Lower leg skin (tissue), 4 donors: ENCODE measurements around the gene CPEB4. TPM values are rescaled to one million over a fixed set of nuclear protein-coding genes. Genes with fewer than 3 reads are reported as not detected.
A peak's percentile ranks its signal among the peaks of the same experiment; 100 is the strongest.

Experiments
- DNase-seq, 2 donors: peaks; one replicate each; pipeline ENCODE4 v3.0.0-alpha.2; 2019; ENCODE audit warnings: low spot score in 2 of 2
- H3K4me3 ChIP-seq: fragments of 200-600 bp; sonication (generic); 2 replicates; pipeline ENCODE4 v1.5.1; 2017; ENCODE audit warnings: mild to moderate bottlenecking, low read depth; ENCODE audit not compliant: poor library complexity, severe bottlenecking
- CTCF ChIP-seq, 3 donors: fragments of 450-650 bp; IDR thresholded peaks; one replicate each; pipeline ENCODE4 v1.5.1; 2016; ENCODE audit warnings: antibody characterized with exemption in 3 of 3, mild to moderate bottlenecking in 3 of 3, moderate library complexity in 2 of 3
- POLR2A ChIP-seq, 2 donors: fragments of 450-650 bp; IDR thresholded peaks; one replicate each; pipeline ENCODE4 v1.6.1; 2016 to 2017; ENCODE audit warnings: antibody characterized with exemption in 2 of 2, mild to moderate bottlenecking in 1 of 2, moderate library complexity in 1 of 2
- WGBS, 2 donors: methylation state at CpG; one replicate each; pipeline ENCODE4 v1.1.5; 2018; 5-methylcytosine and 5-hydroxymethylcytosine counted together
- intact Hi-C: fragments of 100-400 bp; cut with DNase I; formaldehyde crosslinking; loops from one replicate; pipeline ENCODE4 v1.15.0; 2023; ENCODE audit warnings: low total_unique reads
- total RNA-seq, 4 donors: library from RNA; depleted of rRNA; stranded (reverse); fragments of >200 nt; gene quantifications; one replicate each; pipeline ENCODE4 v1.1.0, GENCODE V29; 2016

CPEB4 gene
- total RNA-seq, 4 donors from 2014 or later: 47.5 to 79.6 (median 55.3) TPM

- TF ChIP-seq POLR2A (IDR thresholded peaks at IDR 0.05) (no peak), CTCF (IDR thresholded peaks at IDR 0.05) (no peak)
- no peak for DNase-seq
- intact Hi-C loops: no loop called here
- H3K4me3 ChIP-seq: no peak overlapping the region
- WGBS, 2 donors: 36 to 41% methylated on average over 6 of the region's 6 CpGs
Measured at GRCh38 chr5:173885475-173886010, 2.6 kb upstream of the CPEB4 start.

GRCh38 chr5:173886150-173886549 is 2.0 kb upstream of the CPEB4 start:
- no peak for TF ChIP-seq CTCF (IDR thresholded peaks at IDR 0.05)
- no peak for TF ChIP-seq POLR2A (IDR thresholded peaks at IDR 0.05)
- WGBS, 2 donors: 96 to 100% methylated on average over 2 of the region's 2 CpGs
- intact Hi-C loops: no loop called here
- DNase-seq: no peak
- H3K4me3 ChIP-seq: no peak overlapping the region

GRCh38 chr5:173888473-173889131 is 453 bp downstream of the CPEB4 start:
- intact Hi-C loops: no loop called here
- WGBS, 2 donors: 0% methylated on average over 37 of the region's 37 CpGs
- peak overlapping the region; percentile 66 for H3K4me3 ChIP-seq
- DNase-seq: no peak
- TF ChIP-seq POLR2A (IDR thresholded peaks at IDR 0.05): no peak
- TF ChIP-seq CTCF (IDR thresholded peaks at IDR 0.05): no peak

GRCh38 chr5:173890195-173890991 is 2.2 kb downstream of the CPEB4 start:
- peak overlapping the region; percentile 17 for H3K4me3 ChIP-seq
- 36 to 43% methylated on average over 19 of the region's 19 CpGs for WGBS, 2 donors
- TF ChIP-seq CTCF (IDR thresholded peaks at IDR 0.05) (no peak), POLR2A (IDR thresholded peaks at IDR 0.05) (no peak)
- intact Hi-C loops: no loop called here
- no peak for DNase-seq

GRCh38 chr5:173891308-173892116 is 3.4 kb downstream of the CPEB4 start:
- intact Hi-C loops: no loop called here
- H3K4me3 ChIP-seq: no peak overlapping the region
- TF ChIP-seq POLR2A (IDR thresholded peaks at IDR 0.05): no peak
- TF ChIP-seq CTCF (IDR thresholded peaks at IDR 0.05): no peak
- 49 to 51% methylated on average over 3 of the region's 3 CpGs for WGBS, 2 donors
- DNase-seq: no peak
